Stimulated activated CD4-positive, alpha-beta T cell treated with anti-CD3 and anti-CD28 coated beads, Interleukin-1b, Interleukin-23, amount 100 ng/mL, for 24 hours (primary cell): ENCODE data around the gene RHOBTB3.

Experiments used
- DNase-seq, 4 experiments: peaks; one replicate each; pipeline ENCODE4 v3.0.0-alpha.2; 2020; ENCODE audit warnings: low read depth in 4 of 4, low spot score in 1 of 4

Gene RHOBTB3

DNA sequence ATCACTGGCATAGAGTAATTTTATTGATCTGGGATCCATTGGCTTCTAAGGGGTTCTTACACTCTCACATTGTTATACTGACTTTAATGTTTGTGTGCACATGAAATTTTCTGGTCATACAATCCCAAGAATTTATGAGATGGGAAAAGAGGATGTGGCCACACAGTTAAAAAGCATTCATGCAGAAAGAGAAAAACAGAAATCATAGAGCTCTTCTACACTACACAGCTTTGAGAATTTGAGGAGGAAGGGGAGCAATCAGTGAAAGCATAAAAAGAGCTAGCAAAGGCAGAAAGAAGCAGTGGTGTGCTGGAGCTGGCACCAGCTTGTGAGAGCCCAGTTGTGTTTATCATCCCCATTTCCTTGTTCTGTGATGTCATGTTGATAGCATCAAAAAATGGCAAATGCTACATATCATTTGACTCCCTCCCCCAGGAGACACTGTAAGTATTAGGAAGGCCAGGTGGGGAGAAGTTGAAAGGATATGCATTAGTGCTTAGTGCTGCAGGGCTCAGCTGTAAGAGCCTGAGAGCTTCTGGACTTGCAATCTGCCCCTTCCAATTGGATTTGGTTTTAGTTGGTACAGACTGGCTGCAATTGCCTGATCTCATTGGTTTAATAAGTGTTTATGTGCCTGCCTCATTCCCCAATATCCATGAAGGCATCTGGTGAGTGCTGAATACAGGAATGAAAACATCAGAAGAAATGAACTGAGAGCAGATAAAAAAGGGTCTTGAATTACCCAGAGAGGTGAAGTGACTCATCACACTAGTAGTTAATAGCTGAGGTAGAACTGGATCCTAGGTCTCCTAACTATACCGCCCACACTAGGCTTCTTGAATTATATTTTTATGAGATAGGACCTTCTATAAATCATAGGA is 30.9 kb downstream of the RHOBTB3 start:
- no peak for DNase-seq

DNA sequence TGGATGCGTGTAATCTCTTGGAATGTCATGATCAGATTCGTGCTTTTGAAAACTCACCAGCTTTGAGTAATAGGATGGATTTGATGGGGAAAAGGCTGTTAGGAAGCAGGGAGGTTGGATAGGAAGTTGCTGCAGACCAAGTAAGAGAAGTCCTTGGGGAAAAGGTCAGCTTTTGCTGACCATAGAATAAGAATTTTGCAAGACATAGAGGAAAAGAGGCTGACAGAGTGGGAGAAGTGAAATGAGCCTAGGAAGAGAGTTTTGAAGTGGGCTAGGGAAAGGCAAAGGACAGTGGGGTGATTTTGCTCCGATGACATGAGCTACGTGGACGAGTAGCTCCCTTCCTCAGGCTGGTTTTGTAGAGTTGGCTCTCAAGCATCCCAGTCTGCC is 31.5 kb downstream of the RHOBTB3 start:
- no peak for DNase-seq

DNA sequence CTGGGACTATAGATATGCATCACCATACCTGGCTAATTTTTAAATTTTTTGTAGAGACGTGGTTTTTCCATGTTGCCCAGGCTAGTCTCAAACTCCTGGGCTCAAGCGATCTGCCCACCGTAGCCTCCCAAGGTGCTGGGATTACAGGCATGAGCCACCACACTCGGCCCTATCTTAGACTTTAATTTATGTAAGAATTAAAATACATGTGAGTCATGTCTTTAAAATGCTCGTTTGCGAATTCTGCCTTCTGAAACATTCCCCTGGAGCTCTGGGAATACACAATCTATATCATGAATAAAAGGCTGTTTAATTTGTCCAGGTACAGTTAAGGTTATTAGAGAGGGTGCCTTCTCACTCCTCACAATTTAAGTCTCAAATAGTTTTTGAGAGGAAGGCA is 32.8 kb downstream of the RHOBTB3 start:
- no peak for DNase-seq

DNA sequence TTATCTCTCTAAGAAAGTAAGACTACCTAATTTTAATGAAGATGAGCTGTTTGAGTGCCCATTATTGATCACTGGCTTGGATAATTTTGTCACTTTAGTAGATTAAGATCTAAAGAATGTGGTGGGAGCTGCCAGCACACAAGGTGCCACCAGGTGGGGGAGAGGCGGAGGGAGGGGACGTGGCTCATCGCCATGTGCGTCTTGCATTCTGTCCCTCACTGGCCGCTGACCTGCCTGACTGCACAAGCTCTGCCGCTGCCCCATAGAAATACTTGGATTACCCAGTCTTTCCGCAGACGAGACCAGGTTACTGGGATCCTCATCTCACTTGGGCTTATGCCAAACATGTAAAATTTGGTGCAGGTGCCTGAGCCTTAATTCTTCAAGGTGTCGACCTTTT is 37.6 kb downstream of the RHOBTB3 start:
- DNase-seq: no peak

DNA sequence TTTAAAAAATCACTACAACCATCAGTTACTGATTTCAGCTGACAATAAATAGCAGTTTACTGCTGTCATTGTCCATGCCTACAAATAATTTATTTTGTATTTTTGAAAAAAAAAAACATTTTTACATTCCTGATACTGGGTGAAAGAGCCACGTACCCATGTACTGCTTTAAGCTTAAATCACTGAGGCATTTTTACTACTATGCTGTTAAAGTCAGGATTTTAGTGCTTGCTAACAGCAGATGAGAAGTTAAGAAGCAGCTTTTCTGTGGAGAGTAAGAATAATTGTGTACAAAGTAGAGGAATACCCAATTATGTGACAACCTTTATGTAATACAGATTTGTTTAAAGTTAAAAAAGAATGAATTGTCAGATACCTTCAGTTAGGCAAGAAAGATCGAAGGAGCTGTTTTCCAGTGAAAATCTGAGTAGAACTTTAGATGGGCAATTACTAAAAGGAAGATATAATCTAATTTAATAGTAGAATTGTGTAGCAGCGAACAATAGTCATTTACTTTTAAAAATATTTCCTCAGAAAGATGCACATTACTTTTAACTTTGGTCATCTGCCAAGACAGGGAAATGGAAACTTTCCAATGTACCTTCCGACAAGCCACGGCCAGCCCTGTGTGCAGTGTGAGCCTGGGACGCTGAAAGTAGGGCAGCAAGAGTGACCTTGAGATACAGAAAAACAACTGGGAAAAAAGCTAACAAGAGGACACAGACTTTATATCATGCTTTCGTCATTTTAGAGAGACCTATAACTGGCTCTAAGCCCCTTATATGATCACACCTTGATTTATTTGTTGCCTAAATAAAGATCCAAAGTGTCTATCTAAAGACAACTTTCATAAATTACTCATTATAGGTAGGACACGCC is 39.9 kb downstream of the RHOBTB3 start:
- DNase-seq: no peak

DNA sequence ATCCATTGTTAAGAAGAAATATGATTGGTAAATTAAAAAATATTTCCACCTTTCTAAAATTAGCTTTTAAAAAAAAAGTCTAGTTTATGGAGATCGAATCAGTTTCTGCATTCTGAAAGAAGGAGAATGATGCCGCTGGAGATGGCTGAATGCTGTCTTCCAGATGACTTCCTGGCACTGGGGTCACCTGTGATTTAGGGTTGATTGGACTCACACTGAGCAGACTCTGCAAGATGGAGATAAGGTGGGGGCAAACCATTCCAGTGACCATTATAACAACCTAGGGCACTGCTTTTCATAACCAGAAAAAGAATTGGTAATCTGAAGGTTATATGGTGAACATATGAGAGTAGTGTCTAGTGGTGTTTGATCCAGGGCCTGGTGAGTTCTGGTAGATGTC is 40.8 kb downstream of the RHOBTB3 start:
- DNase-seq: no peak

DNA sequence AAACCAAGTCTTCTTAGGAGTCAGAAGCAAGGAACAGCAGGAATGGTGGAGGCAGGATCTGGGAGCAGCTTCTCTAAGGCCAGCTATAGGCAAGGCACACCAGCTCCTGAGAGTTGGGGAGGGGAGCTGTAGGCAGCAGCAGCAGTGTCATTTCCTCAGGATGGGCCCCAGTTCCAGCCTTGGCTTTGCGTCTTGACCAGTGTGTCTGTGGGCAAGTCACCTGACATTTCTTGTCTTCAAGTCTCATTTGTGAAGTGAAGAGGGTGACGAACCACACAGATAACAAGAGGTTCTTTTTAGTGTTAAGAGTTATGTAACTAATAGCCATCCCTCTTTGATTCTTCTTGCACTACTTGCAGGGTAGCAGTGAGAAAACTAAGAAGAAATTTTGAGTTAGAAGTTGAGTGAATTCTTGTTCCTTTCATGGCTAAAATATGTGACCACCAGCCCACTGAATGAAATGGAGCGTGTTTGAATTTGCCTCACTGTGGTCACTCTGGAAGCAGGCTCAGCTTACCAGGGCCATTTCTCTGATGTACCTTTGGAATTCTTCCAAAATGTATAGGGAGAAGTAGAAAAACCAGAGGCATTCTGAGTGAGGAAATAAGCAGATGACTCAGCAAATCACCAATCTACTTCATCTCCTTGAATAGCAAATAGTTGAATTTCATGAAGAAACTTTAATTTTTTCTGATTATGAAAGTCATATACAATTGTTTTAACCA is 42.4 kb downstream of the RHOBTB3 start:
- DNase-seq: no peak

DNA sequence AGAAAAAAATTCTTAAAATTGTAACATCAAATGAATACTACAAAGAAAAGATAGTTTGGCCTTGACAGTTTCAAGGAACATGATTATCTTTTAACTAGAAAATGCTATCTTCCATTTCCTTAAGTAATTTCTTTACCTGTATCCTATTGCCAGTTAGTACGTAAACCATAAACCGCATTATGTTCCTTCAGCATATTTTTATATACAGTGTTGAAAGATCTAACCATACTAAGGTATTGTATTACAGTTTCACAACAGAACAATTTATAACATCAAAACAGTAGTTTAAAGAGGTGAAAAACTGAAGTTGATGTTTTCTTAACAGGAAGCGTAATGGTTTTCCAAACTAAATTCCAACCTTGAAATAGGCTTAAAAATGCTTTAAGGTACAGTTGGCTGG is 46.3 kb downstream of the RHOBTB3 start:
- DNase-seq: no peak

DNA sequence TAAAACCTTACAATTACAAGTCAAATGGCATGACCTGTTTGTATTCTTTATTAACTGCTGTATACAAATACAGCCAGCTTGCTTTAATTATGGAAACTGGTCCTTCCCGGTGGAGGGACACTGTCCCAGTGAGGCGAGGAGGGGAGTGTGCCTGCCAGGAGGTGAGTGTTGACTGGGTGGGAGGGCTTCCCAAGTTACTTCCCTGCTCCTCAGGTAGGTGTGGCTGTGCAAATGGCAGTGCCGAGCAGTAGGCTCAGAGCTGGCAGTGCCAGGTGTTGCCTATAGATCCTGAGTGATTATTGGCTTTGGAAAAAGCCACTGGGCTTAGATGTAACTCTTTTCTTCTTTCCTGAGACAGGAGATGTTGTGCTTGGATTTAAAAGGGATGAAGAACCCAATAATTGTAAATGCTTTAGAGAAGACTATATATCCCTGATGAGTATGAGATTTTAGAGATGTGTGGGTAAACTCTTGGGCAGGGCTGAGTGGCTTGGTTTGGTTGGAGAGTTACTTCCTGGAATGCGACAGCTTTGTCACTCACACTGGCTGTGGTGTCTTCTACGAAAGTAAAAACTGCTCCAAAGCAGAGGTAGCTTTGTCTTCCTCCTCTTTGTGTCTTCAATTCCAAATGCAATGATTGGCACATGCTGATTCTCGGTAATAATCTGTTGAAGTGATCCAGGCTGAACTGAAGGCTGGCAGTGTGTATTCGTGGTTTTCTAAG is 47.7 kb downstream of the RHOBTB3 start:
- DNase-seq: no peak

DNA sequence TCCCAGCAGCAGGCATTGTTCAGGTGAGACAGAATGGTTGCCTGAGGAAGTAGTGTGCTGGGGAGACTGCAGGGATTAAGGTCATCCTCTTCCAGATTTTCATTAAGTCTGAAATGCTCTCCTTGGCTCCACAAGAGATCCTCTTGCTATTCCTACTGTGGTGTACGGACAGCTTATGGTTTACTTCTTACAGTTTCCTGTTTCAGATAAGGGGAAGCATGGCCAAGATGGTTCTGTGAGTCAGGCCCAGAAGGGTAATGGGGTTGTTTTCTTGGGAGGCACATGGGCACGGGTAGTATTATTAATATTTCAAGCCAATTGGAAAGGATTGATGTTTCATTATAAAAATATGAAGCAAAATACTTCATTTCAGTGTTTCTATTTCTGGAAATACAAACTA is 48.5 kb downstream of the RHOBTB3 start:
- DNase-seq: no peak

DNA sequence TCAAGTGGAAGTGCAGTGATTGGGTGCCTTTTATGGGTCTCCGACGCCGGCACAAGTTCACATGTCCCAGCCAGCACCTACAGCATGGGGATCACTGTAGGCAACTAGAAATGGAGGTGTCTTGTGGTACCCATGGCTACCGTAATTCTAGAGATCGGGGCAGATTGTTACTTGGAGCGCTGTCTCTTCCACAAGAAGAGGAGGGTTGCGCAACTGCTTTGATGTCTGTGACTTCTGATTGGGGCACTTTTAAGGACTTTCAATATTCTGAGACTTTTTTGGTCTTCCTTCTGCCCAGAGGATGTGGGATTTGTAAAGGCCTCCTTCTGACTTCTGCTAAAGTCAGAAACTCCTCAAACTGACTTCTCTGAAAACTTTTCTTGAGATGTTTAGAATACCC is 49.5 kb downstream of the RHOBTB3 start:
- DNase-seq: no peak

DNA sequence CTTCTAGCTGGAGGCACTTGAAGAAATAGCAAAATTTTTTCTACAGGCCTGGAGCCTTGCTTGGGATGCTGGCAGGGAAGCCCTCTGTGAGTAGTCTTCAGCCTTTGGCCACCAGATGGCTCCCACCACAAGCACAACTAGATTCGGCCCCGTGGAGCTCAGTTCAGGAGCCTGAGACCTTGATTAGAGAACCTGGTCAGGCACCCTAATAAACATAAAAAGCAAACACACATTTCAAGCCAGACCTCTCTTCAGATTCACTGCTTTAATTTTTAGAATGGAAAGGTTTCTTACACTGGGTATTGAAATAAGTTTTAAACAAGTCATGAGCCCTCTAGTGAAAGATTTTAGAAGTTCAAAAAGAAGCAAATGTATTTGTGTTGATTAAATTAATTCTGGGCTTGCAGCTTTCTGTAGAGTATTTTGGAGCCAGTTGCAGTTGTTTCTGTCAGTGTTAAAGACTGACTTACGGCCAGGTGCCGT is 50.0 kb downstream of the RHOBTB3 start:
- DNase-seq: peak; percentile 45 to 55 (median 50)

DNA sequence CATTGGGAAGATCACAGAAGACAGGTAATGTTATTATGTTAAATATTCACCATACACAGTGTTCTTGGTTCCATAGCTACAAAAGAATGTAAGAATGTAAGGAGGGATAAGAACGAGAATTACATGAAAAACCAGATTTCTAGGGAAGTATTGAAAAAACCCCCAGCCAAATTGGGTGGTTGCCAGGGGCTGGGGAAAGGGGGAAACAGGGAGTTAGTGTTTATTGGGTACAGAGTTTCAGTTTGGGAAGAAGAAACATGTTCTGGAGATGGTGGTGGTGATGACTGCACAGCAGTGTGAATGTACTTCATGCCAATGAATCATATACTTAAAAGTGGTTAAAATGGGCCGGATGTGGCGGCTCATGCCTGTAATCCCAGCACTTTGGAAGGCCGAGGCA is 51.0 kb downstream of the RHOBTB3 start:
- DNase-seq: no peak

DNA sequence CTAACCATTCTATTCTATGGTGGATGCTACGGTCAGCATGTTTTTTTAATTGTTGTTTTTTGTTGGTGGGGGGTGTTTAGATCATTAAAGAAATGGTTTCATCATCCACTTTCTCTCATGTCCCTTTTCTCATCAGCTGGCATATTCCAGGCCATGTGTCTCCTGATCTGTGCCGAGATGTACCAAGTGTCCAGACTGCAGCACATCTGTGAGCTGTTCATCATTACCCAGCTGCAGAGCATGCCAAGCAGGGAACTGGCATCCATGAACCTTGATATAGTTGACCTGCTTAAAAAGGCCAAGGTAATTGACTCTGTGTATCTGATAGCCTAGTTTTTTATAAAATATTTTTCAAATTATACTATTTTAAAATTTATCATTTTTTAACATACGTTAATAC is 52.5 kb downstream of the RHOBTB3 start:
- DNase-seq: no peak

DNA sequence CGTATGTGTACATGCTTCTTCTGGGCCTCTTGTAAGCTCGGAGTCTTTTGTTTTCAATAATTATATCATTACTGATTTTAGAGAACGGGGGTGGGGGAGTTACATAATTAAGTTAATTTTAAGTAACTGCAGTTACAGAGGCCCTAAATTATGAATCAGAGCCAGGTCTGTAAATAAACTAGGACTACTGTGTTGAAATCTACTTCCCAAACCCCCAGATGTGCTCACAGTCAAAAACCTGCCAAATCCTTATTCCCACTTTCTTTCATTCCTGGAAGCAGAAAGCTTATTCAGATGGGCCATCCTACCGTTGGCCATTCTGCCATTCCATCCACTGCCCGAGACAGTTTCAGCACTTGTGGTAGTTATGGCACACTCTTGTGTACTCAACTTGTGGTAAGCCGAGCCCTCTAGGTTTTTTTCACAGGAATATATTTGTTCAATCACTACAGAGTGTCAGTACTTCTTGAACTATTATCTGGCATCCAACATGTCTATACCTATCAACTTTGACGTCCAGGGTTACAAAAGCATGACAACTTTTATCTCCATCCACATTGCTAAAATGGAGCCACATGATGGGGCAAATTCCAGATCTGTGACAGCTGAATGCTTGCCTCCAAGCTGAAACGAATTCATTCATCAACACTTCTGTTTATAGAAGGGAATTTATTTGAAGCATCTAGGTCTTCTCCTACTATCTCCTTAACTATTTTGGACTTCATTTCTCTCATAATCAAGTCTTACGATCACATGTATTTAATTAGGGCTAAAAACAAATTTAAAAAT is 53.6 kb downstream of the RHOBTB3 start:
- DNase-seq: no peak

DNA sequence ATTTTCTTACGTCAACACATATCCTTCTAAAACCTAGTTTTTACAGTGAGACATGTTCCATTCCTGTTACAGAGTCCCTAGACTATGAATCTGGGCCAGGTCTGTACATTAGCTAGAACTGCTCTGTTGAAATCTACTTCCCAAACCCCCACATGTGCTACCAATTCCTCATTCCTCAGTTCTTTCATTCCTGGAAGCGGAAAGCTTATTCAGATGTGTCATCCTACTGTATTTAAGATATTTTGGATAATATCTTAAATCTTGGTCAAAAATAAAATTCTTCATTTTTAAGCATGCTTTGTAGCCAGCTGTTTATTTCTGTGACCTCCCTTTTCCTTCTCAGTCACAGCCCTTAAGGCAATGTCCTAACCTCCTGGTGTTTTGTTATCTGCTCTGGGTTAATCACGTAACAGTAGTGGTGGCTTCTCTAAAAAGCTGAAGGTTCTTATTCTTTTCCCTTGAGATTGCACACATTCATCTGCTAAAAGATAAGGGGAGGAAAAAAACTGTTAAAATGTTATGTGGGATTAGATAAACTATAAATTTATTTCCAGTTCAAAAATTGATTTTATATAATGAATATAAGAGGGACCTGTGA is 55.8 kb downstream of the RHOBTB3 start:
- no peak for DNase-seq

DNA sequence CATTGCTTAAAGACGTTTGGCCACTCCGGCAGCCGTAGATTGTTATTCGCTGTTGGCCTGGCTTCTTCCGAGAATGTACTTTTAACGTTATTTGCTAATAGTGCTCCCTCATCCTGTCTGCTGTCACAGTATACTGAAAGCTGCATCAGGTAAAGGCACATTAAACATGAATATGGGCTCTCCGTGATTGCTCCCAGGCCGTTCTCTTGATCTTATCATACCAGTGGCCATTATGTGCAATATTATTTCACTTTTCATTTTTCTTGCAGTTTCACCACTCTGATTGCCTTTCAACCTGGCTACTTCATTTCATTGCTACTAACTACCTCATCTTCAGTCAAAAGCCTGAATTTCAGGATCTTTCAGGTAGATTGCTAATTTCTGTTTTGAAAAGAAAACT is 57.4 kb downstream of the RHOBTB3 start:
- no peak for DNase-seq

DNA sequence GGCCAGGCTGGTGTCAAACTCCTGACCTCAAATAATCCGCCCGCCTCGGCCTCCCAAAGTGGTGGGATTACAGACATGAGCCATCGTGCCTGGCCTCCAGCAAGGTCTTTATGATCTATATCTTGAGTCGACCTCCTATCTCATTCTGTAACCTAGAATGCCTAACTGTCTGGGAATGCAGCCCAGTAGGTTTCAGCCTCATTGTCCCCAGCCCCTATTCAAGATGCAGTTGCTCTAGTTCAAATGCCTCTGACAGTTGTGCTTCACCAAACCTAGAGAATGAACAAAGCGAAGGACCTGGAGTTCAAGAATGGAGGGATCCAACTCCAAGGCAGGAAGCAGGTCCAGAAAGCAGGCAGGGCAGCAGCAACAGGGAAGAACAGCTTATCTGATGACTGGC is 60.6 kb downstream of the RHOBTB3 start:
- no peak for DNase-seq

DNA sequence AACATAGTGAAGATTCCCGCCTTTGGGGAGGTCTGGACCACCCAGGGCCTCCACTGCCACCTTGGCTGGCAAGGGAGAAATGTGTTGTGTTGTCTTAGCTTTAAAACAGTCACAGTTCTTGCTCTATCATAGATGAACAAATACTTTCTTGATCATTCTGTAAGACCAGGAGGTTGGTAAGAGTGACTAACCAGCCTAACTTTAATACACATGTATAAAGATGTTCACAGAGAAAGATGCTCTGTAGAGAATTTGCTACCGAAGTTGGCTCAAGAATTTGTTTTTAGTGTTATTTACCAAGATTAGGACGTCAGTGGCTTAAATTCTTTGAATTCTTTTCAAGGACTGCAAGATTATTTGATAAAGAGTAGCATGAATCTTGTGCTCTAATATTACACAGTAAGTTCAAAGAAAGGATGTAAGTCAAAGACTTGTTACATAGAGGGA is 63.0 kb downstream of the RHOBTB3 start:
- DNase-seq: no peak

DNA sequence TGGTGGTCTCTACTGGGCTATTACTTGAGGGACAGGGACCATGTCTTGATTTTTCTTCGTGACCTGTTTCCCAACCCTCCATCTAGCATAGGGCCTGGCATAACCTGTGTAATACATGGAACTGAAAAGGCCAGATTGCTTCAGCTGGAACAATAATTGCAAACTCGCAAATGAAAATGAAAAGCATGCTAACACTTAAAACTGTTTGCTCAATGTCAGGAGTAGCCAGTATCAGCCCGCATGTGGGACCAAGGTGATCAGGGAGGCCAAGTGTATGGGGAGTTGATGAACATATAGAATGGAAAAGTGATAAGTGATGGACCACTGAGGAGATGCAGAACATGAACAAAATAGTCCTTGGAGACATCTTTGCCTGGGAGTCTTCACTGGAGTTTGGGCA is 66.2 kb downstream of the RHOBTB3 start:
- no peak for DNase-seq
